HG03565 (cell line): ENCODE results near the gene LGALS9.
"Not testable (repeated sequence)": the region's sequence is repeated elsewhere in the genome, so short reads cannot be mapped to it uniquely, and the experiment has no call there.

Experiments used
- ATAC-seq: cut with Tn5 transposase; IDR thresholded peaks from one replicate; pipeline ENCODE4 v1.9.1; 2021; ENCODE audit warnings: mild to moderate bottlenecking, moderate library complexity; ENCODE audit not compliant: unreplicated experiment

The LGALS9 gene

DNA sequence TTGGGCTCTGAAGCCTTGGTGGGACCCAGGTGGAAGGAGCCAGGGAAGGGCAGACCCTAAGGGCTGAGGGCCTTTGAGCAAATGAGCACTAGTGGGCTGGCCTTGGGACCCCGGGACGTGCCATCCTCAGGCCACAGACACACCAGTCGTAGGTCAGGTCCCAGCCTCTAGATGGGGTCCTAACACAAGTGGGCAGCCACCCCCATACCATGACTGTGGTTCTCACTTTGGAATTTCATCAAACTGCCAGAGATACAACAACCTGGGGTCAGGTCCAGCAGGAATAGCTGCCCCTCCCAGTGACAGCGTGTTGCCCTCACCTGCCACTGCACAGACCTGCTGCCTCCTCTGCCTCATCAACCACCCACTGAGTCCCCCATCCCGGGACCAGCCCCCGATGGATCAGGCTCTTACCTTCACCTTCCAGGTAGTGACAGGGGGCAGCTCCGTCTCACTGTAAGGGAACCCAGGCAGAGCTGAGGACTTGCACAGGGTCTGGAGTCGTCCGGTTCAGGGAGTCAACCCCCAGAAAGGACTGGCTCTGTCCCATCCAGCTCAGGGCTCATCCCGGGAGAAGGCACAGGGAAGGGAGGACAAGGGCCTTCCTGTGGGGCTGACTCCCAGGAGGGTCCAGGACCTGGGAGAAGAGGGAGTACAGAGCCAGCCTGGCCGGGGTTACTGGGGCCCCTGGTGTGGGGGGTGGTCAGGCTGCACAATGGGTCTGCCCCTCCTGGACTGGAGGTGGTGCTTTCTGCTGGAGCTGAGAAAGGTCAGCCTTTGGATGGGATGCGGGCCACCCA lies 40.0 kb downstream of the LGALS9 start:
- no peak for ATAC-seq

DNA sequence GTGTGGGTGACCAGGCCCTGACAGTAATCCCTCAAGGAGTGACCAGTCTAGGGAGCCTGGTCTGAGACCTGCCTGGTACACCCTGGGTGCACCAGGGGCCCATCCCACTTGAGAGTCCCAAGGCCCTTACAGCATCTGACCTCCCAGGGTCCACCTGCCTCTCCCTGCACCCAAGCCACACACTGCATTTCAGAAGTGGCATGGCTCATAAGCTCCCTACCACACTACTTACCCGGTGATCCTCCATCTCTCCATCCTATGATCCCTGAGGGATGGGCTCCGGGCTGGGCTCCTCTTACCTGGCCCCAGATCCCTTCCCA lies 40.6 kb downstream of the LGALS9 start:
- ATAC-seq = no peak

DNA sequence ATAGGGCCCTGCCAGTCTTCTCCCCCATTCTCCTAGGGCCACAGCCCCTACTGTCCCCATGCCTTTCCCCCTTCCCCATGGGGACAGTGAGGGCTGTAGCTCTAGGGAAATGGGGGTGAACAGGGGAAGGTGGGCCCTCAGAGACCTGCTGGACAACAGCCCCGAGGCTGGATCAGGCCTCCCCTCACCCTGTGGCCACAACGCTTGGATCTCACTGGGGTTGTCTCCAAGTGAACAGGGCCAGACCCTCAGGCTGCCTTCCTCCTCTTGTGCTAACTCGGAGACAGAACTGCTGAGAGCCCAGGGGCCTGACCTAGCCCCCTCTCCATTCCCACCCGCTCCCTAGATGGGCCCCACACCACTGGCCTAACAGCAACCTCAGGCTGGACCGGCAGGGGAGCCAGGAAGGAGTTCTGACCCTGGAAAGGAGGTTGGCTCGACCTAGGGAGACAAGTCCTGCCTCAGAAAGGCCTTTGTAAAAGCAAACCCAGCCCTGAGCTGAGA lies 41.0 kb downstream of the LGALS9 start:
- not testable (repeated sequence) for ATAC-seq

DNA sequence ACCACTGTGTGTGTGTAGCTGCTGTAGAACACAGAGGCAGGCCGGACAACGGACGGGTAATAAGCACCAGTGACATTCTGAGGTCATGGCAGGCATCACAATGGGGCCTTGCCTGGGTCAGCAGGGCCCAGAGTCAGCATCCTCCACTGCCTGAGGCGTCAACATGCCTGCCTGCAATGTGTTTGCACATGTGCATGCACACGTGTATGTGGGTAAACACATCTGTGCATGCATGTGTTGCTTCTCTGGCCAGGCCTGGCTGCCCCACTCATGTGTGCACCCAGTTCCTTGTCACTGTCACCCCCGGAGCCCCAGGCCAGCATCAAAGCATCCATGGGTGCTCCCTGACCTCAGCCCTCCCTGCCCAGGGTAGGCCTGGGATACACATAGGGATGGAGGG lies 43.3 kb downstream of the LGALS9 start:
- no peak for ATAC-seq

DNA sequence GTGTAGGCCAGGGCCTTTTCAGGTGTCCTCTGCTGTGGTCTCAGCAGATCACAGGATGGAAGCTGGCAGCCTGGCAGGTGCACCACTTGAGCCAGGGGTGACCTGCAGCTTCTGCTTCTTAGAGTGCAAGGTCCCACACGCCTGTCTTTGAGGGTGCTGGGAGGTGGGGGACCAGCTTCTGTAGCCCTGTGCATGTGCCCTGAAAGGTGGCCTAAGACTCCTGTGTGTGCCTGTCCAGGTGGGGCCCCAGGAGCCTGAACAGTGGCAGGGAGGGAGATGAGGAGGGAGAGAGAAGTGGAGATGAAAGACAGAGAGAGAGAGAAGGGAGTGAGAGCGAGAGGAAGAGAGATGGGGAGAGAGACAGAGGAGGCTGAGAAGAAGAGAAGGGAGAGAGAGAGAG lies 46.2 kb downstream of the LGALS9 start:
- ATAC-seq = no peak

DNA sequence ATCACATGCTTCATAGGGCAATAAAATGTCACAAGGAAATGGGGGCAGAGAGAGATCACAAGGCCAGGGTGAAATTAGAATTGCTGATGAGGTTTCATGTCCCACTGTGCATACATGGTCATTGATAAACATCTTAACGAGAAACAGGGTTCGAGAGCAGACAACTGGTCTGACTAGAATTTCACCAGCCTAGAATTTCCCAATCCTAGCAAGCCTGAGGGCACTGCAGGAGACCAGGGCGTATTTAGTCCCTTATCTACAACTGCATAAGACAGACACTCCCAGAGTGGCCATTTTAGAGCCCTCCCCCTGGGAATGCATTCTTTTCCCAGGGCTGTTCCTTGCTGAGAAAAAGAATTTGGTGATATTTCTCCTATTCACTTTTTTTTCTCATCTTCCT lies 55.3 kb downstream of the LGALS9 start:
- ATAC-seq = not testable (repeated sequence)

DNA sequence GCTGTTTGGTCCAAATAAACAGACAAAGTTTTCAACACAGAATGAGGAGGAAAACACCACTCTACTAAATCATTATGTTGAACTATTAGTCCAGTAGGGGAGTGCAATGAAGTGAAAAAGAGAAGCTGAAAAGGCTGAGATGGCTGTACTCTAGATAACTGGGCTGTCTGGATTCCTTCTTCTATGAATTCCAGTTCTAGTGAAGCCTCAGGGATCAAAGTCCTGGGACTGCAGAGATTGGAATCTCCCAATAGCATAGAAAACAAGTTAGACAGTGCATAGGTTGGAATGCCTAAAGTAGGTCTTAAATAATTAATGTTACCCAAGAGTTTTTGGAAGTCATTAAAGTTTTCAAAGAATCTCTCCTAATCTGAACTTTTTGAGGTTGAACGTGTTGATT lies 59.9 kb downstream of the LGALS9 start:
- no peak for ATAC-seq

DNA sequence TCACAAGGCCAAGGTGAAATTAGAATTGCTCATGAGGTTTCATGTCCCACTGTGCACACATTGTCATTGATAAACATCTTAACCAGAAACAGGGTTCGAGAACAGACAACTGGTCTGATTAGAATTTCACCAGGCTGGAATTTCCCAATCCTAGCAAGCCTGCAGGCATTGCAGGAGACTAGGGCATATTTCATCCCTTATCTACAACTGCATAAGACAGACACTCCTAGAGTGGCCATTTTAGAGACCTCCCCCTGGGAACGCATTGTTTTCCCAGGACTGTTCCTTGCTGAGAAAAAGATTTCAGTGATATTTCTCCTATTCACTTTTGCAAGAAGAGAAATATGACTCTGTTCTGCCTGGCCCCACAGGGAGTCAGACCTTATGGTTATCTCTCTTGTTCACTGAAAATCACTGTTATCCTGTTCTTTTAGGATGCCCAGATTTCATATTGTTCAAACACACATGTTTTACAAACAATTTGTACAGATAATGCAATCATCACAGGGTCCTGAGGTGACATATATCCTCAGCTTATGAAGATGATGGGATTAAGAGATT lies 64.3 kb downstream of the LGALS9 start:
- not testable (repeated sequence) for ATAC-seq
